HG03025 (cell line): ENCODE results near the gene SEPTIN8.
"Not testable (repeated sequence)": the region's sequence is repeated elsewhere in the genome, so short reads cannot be mapped to it uniquely, and the experiment has no call there.

ENCODE experiments used
- ATAC-seq: cut with Tn5 transposase; IDR thresholded peaks from one replicate; pipeline ENCODE4 v1.9.1; 2021; ENCODE audit warnings: mild to moderate bottlenecking, moderate library complexity; ENCODE audit not compliant: unreplicated experiment, low FRiP score

Gene SEPTIN8

GRCh38 chr5:132813599-132814502, 36.8 kb upstream of the SEPTIN8 start:
- ATAC-seq: no peak

GRCh38 chr5:132812781-132813598, 36.0 kb upstream of the SEPTIN8 start, which contains the start of gene SOWAHA:
Gene SOWAHA (plus strand): TSS chr5:132813302. CDS start chr5:132813622, 320 bp downstream.
- ATAC-seq: no peak

GRCh38 chr5:132812123-132812765, 35.2 kb upstream of the SEPTIN8 start:
- no peak for ATAC-seq

GRCh38 chr5:132810605-132811004, 33.6 kb upstream of the SEPTIN8 start:
- no peak for ATAC-seq

- no peak for ATAC-seq
Observed at GRCh38 chr5:132808866-132809265, 31.8 kb upstream of the SEPTIN8 start.

- no peak for ATAC-seq
Observed at GRCh38 chr5:132808448-132808847, 31.4 kb upstream of the SEPTIN8 start.

GRCh38 chr5:132807163-132807838, 30.3 kb upstream of the SEPTIN8 start:
- no peak for ATAC-seq

GRCh38 chr5:132806804-132807162, 29.7 kb upstream of the SEPTIN8 start:
- not testable (repeated sequence) for ATAC-seq

GRCh38 chr5:132805872-132806271, 28.8 kb upstream of the SEPTIN8 start:
- not testable (repeated sequence) for ATAC-seq

- ATAC-seq: not testable (repeated sequence)
Observed at GRCh38 chr5:132804219-132804618, 27.2 kb upstream of the SEPTIN8 start.

- ATAC-seq: not testable (repeated sequence)
Observed at GRCh38 chr5:132802685-132803066, 25.6 kb upstream of the SEPTIN8 start.

GRCh38 chr5:132802044-132802684, 25.1 kb upstream of the SEPTIN8 start:
- ATAC-seq: no peak

- no peak for ATAC-seq
Observed at GRCh38 chr5:132800545-132800944, 23.5 kb upstream of the SEPTIN8 start.

GRCh38 chr5:132799392-132799791, 22.4 kb upstream of the SEPTIN8 start:
- ATAC-seq: no peak

GRCh38 chr5:132797651-132798050, 20.6 kb upstream of the SEPTIN8 start:
- no peak for ATAC-seq

- ATAC-seq: no peak
Observed at GRCh38 chr5:132791026-132791425, 14.0 kb upstream of the SEPTIN8 start.

GRCh38 chr5:132790201-132790865, 13.3 kb upstream of the SEPTIN8 start:
- ATAC-seq: no peak

- ATAC-seq: no peak
Observed at GRCh38 chr5:132788990-132789886, 12.2 kb upstream of the SEPTIN8 start.
